GM19468 (cell line): ENCODE measurements around the gene LHX5.
A peak's percentile ranks its signal among the peaks of the same experiment; 100 is the strongest.

ENCODE experiments used
- ATAC-seq: cut with Tn5 transposase; IDR thresholded peaks from one replicate; pipeline ENCODE4 v1.9.1; 2021; ENCODE audit warnings: mild to moderate bottlenecking, moderate library complexity, moderate number of reproducible peaks; ENCODE audit not compliant: unreplicated experiment; ENCODE audit errors: extremely low read depth

Gene LHX5

DNA sequence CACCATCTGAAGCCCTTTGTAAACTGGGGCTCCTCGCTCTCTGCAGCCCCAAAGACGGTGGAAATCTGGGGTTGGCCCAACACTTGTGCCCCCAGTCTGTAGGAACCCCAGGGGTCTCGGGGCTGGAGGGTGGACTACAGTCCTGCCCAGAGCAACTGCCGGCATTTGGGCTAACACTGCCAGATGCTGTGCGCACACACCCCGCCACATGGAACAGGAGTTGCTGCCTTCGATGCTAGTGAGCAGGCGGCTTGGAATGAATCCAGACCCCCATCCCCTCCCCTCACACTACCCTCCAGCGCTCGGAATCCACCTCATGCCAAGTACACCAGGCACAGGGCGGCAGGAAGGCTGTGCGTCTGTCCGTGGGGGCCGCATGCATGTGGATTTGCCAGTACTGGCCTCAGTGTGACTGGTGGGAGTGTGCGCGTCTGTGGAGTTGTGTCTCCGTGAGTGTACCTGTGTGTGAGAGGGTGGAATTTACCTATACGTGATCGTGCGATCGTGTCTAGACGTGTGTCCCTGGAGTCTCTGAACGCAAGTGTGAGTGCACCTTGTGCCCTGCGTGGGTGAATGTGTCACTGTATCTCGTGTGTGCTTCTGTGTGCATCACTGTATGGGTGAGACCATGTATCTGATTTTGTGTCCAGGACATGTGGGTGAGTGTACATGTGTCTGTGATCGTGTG is 5.1 kb downstream of the LHX5 start:
- no peak for ATAC-seq

DNA sequence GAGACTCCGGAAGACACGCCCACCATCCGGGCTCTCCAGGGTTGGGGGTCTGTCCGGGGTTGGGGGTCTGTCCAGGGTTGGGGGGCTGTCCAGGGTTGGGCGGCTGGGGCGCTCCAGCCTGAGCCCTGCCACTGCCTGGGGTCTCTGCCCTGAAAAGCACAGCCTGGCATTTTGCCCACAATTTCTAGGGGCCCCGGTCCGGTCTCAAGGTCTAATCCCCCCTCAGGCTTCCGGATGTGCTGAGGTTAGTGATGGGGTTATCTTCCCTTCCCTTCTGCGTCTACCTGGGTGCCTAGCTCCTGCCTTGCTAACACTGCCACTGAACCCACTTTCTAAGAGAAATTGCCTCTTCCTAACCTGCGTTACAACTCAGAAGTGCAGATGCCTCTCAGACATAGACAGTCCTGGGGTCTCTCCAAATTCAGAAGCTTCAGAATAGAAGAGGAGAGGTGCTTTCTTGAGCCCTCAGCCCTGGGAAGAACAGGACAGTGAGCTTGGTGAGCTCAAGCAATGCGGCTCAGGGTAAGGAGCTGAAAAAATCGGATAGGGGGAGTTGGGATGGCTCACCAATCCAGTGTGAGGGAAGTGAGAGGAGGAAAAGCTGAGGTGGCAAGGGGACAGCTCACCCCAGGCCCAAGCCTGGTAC is 5.7 kb downstream of the LHX5 start:
- ATAC-seq: no peak

DNA sequence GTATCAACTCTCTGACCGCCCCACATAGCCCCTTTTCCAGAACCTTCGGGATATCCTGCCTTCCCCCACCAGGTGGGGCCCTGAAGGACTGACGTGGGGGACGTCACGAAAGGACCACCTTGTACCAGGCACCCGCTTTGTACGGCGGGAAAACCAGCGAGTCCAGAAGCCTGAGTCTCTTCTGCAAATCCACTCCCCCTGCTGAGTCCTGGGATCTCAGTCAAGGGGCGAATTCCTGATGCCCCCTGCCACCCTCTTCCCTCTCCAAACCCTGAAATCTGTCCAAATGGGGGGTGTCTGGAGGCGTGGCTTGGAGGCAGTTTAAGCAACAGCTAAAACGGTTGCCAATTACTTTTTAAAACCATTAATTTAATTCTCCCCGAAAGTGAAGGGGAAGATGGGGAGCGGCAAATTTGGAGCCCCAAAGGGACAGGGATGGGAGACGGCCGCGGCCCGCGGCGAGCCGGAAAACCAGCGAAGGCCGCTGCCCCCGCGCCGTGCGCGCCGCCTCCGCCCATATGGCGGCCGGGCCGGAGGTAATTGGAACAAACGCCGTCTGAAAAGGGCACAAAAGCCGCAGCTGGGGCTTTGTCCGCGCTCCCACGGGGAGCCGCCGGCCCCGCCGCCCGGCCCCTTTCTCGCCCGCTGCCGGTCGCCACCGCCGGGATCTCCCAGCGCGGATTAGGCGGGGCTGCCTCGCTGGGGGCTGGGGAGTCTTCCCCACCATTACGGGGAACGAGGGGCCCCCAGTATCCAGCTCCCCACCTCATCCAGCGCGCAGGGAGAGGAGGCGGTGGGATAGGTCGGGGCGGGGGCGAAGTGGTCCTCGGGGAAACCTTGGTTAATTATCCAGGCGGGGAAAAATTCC is 6.6 kb downstream of the LHX5 start:
- ATAC-seq: no peak

DNA sequence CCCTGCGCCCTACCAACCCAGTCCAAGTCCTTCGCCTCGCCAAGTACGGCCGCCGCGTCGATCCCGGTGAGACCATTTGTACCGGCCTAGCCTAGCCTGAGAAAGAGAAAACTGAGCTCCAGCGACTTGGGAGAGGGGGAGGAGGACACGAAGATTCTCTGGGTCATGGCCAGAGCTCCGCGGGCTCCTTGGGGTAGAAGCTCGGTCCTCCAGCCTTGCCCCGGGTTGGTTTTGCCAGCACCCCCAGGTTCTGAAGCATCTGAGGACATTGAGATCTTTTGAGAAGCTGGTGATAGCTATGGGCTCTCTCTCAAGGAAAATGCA is 7.3 kb downstream of the LHX5 start:
- ATAC-seq: no peak

DNA sequence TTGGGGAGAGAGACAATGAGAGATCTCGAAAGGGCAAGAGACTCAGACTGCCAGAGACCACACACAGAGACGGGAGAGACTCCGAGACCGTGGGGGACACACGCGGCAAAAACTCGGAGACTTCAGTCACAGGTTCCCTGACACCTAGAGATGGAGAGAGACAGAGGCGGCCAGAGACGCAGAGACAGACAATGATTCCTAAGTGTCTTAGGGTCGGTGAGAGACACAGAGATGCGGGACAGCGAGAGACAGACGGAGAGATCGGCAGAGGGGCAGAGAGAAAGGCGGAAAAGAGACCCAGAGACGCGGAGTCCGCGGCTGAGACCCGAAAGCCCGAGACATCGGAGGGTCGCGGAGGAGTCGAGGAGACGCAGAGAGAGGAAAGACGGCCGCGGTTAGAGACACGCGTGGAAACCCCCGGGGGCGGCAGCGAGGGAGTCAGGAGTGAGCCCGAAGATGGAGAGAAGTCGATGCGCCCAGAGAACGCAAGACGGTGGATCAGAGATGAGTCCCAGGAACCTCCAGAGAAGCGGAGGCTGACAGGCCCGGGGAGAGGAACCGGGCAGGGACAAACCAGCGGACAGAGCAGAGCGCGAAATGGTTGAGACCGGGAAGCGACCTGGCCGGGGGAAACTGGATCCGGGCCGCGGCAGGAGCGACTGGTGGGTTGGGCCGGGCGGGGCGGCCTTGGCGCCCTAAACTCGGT is 7.8 kb downstream of the LHX5 start:
- no peak for ATAC-seq

DNA sequence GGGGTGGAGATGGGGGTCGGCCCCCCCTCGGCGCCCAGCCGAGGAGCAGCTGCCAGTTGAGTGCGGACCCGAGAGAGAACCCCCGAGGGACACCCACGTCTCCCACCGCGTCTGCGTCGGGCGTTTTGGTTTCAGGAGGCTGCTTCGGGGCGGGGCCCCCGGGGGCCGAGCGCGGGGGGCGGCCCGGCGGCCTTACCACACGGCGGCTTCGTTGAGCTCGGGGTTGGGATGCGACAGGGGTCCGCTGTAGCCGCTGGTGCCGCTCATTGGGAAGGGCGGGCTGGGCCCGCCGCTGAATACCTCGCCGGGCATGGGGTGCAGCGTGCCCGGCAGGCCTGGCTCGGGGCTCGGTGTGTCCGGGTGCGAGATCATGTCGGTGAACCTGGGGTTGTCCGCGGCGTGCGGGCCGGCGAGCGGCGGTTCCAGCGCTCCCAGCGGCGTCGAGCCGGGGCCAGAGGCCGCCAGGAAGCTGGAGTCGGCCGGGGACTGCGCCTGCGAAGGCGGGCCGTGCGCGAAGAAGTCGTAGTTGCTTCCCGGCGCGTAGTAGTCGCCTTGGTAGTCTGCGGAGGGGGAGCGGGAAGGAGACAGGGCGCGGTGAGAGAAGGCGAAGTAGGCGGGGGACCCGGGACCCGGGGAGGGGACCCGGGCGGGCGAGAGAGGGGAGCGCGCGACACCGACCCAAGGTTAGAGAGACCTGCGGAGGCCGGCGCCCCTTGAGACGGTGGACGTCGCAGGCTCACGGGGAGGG is 8.5 kb downstream of the LHX5 start:
- ATAC-seq: no peak

DNA sequence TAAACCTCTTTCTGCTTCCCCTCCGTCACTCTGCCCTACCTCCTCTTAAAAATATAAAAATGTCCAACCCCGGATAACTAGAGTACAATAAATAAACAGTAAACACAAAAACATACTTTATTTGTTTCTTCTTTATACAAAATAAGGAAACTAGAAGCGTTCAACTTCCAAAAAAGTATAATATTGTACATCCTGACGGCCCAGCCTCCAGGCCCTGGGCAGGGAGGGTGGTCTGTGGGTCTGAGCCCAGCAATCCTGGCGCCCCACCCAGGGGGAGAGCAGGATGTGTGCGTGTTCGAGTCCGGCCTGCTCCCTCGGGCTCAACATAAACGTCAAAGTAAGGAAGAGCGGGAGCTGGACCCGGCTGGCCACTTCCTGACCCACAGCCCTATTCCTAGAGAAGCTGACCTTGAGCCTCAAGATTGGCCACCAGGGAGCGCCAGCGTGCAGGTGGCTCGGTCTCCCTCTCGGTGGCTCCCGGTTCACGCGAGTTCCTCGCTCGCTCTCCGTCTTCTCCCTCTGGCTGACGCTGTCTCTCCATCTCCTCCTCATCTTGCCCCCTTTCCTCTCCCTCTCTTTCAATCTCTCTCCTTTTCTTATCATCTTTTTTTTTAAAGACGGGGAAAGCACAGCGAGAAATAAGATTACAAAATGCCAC is 9.4 kb downstream of the LHX5 start:
- ATAC-seq: no peak

DNA sequence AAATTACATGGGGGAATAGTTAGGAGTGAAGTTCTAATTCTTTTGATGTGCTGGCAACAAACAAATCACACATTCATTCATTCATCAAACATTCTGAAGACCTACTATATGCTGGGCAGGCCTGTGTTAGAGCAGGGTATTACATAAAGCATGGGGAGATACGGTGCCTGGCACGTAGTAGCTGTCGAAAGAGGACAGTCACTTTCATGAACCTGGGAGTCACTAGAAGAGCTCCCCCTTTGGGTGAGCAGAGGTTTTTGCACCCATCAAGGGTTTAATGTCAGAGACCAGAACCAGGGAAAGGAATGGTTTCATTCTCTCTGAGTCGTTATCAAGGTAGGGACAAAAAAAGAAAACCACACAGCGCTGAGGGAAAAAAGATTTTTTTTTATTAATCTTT is 10.0 kb downstream of the LHX5 start:
- ATAC-seq: no peak

DNA sequence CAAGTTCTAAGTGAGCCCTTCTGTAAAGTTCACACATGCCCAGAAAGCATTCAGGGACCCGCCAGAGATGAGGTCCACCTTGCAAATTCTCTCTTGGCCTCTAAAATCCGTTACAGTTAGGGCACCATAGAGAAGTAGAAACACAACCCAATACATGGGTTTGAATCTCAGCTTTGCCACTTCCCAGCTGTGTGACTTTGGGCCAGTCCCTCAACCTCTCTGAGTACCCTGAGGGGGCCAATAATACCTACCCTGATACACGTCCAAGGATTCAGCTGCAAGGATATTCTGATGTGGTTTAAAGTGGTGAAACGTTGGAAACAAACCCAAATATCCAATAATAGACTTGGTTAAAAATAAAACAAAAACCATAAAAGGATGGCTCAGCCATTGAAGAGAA is 11.7 kb downstream of the LHX5 start:
- ATAC-seq: no peak

DNA sequence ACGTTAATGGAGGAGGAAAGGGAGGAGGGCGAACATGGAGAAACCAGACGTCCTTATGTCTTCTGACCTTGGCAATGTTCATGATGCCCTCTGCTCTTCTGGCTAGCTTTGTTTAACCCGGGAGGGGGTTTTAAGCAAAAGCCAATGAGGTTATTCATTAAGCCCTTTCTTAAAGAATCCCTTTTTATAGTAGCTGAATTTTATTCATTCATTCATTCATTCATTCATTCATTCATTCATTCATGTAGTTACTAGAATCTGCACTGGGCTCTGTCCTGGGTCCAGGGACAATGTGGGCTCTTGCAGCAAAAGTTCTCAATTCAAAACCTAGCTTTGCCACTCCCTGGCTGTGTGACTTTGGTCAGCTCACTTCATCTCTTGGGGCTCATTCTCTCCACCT is 14.0 kb downstream of the LHX5 start:
- ATAC-seq: no peak

DNA sequence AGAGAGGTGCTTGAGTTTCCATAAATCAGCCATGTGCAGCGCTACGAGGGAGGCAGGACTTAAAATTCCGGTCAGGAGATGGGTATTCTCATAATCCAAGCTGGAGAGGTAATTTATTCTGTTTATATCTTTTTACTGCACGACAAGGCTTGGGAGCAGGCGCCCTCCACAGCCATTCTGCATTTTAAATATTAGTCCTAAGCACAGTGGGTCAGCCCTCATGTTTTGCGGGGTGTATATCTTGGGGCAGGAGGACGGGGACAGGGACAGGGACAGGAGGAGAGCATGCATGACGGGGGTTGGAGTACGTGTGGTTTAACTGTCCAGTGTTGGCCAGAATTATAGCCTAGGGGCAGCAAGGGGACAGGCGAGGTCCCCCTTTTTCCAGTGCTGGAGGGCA is 14.5 kb downstream of the LHX5 start:
- no peak for ATAC-seq

DNA sequence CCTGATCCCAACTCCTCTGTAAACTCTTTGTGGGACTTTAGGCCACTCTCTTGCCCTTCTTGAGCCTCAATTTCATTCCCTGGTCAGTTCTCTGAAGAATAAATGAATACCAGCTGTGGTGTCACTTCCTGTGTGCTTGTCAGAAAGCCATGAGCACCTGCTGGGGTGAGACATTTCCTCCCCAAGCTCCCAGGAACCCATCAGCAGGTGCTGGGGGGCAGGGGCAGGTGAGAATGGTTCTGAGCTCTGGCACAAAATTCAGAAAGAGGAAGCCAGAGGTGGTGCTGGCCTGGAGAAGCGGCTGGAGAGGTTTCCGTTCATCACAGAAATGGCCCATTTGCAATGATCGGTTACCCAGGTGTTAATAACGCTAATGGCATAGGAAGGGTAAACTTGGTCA is 14.9 kb downstream of the LHX5 start:
- ATAC-seq: no peak

DNA sequence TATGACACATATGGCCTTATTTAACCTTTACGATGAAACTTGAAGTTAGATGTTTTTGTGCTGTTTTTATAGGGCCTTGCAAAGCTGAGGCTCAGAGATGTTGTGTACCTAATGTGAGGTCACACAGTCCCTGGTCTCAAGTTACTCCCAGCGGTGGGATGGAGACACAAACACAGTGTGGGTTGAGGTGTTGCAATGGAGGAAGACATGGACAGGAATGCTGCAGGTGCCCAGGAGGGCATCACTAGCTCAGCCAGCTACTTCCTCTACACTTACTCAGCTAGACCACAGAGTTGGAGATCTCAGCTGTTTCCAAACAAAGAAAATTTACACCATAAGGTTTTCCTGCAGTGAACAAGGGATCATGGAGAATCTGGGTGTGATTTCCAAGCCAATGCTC is 15.5 kb downstream of the LHX5 start:
- ATAC-seq: no peak

DNA sequence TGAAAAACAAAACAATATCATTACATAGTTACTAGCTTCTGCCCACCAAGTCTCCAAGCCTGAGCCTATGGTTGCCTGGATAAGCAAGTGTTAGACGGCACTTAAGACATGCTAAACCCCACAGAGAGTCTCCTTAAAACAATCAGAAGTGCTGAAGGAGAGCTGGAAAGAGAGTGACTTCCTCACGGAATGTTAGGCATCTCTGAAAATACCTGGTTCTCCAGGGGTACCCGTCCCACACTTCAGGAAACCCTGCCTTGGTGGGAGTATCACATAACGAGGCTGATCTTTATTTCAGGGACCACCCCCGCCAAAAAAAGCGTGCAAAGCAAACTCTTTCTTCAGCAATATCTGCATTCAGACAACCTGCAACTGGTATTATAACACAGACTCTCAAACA is 18.3 kb downstream of the LHX5 start:
- no peak for ATAC-seq

DNA sequence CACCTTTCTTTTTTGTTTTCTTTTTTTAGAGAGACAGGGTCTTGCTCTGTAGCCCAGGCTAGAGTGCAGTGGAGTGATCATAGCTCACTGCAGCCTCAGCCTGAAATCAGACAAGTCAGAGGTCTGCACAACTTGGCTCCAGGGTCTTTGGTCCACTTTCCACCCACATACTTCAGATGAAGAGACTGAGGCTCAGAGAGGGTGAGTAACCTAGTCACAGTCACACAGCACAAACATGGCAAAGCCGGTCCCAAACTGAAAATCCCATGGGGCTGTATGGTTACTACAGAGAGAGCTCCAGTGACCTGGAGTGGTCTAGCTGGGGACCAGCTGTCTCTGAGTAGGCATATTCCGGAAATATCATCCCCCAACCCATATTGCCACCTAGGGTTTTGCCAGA is 19.2 kb downstream of the LHX5 start:
- ATAC-seq: no peak

DNA sequence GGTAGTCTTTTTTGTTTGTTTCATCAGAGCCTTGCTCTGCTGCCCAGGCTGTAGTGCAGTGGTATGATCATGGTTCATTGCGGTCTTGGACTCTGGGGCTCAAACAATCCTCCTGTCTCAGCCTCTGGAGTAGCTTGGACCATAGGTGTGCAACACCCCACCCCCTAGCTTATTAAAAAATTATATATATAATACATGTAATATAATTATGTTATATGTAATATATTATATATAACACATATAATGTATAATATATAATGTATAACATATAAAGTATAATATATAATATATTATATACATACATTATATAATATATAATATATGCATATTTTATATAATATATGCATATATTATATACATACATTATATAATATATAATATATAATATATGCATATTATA is 21.8 kb downstream of the LHX5 start:
- ATAC-seq: no peak

DNA sequence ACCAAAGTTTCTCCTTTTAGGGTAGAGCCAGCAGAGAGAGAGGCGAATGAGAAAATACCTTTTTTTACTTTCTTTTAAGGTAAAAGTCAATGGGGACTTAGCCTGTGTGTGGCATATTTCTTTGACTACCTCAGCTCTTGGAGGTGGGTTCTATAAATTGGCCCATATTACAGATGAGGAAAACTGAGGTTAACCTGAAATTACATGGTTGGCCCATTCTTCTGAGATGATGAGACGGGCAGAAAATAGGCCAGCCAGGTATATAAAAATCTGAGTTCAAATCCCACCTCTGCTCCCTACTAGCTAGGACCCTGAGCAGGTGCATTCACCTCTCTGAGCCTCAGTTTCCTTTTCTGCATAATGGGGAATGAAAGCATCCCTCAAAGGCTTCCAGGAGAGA is 22.4 kb downstream of the LHX5 start:
- ATAC-seq: no peak

DNA sequence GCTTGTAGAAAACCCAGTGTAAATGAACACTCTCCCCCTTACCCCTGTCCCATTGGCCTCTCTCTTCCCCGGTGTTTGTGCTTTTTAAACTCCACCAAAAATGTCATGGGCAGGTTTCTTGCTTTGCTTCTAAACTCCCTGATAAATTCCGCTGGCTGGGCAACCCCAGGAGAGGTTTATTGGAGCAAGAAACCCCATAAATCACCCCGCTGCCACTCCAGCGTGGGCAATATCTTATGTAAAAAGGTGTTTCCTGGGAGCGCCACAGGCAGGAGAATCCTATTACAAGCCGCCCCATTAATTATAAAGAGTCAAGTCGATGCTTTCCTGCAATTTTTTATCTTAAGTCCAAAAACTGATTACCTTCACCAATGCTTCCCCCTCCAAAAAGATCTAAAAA is 22.8 kb downstream of the LHX5 start:
- no peak for ATAC-seq

DNA sequence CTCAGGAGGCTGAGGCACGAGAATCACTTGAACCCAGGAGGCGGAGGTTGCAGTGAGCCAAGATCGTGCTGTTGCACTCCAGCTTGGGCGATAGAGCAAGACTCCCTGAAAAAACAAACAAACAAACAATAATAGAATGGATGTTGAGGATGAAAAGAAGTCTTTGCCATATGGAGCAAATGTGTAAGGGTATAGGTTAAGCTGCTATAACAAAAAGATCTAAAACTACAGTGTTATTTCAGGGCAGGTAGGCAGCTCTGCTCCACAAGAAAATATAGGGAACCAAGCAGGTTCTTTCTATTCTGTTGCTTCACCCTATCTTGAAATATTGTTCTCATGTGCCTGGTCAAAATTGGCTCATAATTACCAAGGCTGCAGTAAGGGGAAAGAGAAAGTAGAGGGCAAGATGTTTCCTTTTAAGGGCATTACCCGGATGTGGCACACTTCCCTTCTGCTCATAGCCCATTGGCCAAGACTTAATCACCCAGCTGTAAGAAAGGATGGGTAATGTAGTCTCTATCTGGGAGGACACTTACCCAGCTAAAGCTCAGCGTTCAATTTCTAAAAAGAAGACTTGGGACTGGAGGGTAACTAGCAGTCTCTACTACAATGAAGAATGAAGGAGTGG is 26.0 kb downstream of the LHX5 start:
- ATAC-seq: peak; percentile 39
